HG03460 (cell line): Measurements from ENCODE around the gene C1QTNF6.
"Not testable (repeated sequence)": the region's sequence is repeated elsewhere in the genome, so short reads cannot be mapped to it uniquely, and the experiment has no call there.

Experiments
- ATAC-seq: cut with Tn5 transposase; IDR thresholded peaks from one replicate; pipeline ENCODE4 v1.9.1; 2021; ENCODE audit not compliant: unreplicated experiment

Gene C1QTNF6

DNA sequence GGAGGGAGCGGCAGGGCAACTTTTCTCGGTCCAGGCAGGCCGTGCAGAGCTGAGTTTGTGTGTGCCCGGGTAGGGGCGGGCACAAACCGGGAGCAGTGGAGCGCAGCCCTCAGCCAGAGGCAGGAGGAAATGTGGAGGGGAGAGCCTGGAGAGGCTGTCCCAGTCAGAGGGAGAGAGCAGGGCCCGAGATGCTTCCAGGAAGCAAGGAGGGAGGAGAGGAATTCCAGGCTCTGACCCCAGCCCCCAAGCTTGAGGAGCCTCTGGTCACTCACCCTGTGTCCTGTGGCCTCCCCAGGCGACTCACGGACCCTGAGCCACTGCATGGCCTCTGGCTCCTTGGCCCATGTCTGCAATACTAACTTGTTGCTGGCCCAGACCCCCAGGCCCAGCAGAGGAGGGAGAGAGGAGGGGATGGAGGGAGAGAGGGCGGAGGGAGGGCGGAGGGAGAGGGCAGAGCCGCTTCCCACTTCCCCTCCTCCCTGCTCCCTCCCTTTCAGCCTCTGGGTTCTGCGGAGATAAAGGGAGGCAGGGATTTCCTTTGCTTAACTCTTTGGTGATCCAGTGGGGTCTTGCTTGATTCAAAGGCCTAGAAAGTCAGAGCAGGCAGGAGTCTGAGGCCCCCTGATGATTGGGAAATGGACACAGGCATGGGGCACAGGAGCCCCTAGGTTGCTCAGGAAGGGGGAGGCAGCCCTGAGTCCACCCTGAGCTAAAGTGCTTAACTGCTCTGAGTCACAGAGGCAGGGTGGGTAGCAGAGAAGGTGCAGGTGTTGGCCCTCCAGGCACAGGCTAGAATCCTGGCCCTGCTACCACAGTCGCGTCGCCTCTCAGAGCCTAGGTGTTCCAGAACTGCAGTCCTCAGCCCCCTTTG lies at the start of gene C1QTNF6:
Gene C1QTNF6 (minus strand): TSS at position 357 of the 871 bp plus-strand sequence. CDS start 34 bp downstream, at position 323.
- ATAC-seq, result no peak

DNA sequence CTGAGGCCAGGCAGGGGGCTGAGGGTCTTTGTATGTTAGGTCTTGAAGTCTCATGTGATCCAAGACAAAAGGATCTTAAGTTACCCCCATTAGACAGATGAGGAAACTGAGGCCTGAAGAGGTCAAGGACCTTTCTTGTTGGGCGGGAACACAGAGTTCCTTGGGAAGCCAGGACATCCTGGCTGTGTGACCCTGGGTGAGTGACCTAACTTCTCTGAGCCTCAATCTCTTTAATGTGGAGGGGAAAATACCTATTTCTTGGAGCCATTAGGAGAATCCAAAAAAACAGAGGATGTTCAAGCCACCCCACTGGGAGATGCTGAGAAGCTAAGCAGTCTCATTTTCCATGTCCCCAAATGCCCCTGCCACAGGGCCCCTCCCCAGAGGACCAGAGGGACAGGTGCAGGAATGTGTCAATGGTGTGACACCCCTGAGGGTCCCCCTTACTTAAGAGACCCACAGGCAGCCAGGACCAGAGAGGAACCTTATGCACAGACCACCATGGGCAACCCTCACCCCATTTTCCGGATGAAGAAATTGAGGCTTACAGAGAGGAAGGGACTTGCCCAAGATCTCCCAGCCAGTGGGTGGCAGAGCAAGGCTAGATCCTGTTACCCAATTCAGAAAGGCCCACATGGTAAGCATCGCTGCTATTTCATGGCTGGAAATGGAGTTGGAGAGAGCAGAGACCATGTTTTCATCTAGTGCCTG lies 48.0 kb upstream of the C1QTNF6 start:
- no peak for ATAC-seq

DNA sequence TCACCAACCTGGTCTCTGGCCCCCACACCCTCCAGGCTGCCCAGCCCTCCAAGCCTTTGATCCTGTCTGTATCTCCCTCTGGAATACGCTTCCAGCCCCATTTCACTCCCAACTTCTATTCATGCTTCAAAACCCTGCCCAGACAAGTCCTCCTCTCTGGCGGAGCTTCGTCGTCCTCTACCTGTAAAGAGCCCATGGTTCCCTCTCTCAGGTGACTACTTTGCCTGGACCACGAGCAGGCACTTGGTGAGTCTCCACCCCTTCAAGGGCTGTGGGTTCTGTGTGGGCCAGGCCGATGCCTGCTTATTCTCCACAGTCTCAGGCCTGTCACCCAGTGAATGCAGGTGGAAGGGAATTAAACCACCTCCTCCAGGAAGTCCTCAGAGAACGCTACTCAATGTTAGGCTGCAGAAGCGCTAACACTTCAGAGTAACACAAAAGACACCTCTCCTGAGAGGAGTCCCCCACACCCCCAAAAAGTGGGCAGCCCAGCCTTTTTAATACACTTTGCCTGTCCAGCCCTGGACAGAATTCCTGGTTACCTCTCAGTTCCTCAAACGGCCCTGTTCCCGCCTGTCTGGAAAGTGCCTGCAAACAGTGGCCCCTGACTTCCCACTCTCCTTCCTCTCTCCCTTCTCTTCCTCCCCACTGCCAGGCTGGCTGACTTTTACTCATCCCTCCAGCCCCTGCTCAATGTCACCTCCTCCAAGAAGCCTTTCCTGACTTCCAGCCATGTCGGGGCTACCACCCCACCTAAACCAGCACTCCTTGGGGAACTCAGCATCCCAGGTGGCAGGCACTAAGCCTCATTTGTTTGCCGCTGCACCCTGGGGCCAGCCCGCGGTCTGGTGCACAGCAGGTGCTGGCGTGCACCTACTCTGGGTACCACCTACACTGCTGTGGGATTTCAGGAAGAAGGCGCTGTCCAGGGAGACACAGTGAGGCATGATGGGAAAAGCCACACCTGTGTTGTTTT lies 47.0 kb upstream of the C1QTNF6 start:
- no peak for ATAC-seq

- ATAC-seq, result no peak
Observed at GRCh38 chr22:37233751-37234631, 45.9 kb upstream of the C1QTNF6 start.

DNA sequence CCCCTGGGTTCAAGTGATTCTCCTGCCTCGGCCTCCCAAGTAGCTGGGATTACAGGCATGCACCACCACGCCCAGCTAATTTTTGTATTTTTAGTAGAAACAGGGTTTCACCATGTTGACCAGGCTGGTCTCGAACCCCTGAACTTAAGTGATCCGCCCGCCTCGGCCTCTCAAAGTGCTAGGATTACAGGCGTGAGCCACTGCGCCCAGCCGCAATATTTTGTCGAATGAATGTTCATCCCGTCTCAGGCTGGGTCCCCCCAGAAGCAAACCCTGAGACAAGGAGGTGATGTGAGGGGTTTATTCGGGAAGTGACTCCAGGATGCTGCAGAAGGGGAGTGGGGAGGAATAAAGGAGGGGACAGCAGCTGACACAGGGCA lies 45.3 kb upstream of the C1QTNF6 start:
- not testable (repeated sequence) for ATAC-seq

- ATAC-seq, result no peak
Observed at GRCh38 chr22:37232140-37232998, 44.3 kb upstream of the C1QTNF6 start.

DNA sequence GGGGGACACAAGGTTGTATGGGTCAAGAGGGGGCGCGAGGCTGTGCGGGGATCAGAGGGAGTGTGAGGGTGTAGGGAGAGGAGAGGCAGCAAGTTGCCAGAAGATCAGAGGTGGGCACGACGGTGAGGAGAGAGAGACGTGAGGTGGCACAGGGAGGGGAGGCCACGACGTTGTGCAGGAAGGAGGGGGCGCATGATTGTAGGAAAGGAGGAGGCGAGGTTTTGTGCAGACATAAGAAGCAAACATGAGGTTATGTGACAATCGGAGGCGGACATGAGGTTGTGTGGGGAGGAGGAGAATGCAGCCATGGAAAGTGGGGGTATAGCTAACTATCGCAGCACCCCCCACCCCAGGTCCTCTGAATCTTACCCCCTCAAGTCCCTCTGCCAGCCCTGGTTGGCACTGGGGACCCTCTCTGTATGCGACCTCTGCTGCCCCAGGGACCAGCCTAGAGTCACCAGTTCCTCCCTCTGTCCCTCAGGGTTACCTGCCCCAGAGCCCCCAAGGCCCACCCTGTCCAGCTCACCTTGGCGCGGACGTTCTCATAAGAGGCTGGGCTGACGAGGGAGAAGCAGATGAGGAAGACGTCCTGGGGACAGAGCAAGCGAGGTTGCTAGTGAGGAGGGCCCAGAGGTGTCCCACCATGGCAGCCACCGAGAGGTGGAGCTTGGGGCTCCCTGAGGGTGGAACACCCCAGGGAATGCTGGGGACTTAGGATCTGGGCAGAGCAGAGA lies 43.5 kb upstream of the C1QTNF6 start:
- no peak for ATAC-seq

DNA sequence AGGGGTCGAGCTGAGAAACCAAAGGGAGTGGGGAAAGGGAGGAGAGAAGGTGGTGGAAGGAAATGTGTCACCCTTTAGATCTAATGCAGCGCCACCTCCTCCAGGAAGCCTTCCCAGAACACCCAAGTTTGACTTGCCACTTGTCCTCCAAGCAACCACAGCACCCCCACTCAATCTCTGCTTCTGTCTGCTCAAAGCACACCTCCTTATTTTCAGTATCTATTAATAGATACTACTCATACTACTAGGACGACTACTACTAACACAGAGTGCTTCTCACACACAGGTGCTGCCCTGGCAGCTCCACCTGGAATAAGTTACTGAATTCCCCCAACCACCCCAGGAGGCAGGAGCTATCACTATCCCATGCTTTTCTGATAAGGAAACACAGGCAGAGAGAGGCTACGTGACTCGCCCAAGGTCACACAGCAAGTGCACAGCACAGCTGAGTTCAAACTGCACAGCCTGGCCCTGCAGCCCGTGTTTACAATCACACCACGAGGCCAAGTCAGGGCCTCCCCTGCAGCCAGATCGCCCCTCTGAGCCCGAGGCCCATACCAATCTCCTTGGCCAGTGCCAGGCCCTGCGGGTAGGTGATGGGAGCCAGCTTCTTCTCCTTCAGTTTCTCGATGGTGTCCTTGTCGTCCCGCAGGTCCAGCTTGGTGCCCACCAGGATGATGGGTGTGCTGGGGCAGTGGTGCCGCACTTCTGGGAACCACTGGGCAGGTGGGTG lies 42.8 kb upstream of the C1QTNF6 start:
- peak; percentile 43 for ATAC-seq

DNA sequence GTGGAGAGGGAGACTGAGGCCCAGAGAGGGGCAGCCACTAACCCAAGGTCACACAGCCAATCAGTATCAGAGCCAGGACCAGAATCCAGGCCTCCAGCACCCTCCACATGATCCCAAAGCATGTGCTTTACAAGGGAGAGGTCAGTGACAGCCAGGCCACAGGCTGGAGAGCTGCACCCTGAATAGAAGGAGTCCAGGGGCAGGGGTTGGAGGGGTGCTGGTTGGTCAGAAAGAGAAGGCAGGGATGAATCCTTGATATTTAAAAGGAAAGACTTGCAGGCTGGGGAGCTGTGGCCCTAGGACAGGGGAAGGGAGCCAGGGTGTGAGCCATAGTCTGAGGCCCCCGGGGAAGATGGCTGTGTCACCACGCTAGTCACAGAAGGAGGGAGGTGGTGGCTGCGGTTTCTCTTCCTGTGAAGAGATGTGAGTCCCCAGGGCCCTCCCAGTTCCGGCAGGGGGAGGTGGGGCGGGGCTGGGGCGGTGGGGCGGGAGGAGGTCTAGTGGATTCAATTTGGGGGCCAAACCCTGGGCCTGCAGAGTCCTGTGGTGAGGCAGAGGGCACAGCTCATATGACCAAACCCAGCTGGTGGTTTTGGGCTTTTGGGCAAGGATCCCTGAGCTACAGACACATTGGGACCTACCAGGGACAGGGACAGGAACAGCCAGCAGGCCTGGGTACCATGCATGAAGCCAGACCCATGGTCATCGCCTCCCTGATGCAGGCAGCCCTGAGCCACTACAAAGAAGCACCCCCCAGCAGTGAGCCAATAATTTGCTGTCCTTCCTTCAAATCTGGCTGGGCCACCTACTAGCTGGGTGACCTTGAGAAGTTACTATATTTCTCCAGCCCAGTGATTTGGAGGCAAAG lies 42.0 kb upstream of the C1QTNF6 start:
- peak; percentile 46 for ATAC-seq

DNA sequence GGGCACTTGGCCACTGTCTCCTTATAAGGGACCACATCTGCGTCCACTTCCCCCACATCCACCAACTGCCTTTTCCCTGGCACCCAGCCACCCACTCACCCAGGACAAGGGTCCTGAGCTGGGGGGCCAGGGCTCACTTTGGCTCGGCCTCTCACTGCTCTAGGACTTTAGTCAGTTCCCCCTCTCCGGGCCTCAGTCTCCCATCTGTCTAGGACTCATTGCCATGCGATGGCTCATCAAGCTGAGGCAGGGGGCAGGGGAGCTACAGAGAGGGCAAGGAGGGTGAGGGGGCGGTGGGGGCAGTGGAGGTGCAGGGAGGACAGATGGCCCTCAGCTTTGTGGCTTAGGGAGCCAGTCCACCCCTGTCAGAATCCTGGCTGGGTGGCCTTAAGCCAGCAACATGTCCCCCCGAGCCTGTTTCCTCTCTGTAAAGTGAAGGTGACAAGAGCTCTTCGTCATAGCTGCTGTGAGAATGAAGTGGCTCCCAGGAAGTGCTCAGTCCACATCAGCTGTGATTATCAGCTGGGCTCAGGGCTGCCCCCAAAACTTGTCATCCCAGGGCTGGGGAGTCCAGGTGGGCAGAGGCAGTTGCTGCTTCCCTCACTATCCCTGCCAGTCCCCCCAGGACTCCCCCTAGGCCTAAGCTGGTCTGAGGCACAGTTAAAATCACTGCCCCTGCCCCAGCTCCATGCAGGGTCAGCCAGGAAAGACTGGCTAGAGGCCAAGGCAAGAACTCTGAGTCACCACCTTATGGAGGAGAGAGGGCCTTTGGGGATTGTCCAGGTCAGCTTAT lies 41.2 kb upstream of the C1QTNF6 start:
- ATAC-seq, result no peak

- no peak for ATAC-seq
Observed at GRCh38 chr22:37228106-37229011, 40.3 kb upstream of the C1QTNF6 start.

- ATAC-seq, result no peak
Observed at GRCh38 chr22:37226514-37226913, 38.5 kb upstream of the C1QTNF6 start.

DNA sequence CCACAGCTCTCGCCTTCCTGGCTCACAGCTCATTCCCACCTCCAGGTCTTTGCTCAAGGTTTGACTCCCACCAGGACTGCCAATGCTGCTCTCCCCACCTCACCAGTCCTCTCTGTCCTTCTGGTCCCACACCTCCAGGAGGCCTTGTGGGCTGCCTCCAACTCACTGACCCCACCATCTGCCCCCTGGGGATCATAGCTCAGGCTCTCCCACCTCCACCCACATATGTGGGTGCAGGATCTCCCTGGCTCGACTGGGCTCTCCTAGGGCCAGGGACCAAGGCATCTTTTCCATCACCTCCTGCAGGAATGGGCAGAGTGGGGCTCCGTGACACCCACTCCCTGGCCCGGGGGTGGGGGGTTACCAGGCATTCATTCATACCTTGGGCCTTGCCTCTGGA lies 38.0 kb upstream of the C1QTNF6 start:
- ATAC-seq, result no peak

- ATAC-seq, result no peak
Observed at GRCh38 chr22:37225481-37225880, 37.4 kb upstream of the C1QTNF6 start.
